T-helper 1 cell treated with Interleukin-12 subunit alpha and Interleukin-12 subunit beta and Interleukin-4 antibody, amounts not matched to agents 30 ng/mL and 1 ng/mL, for 36 hours (primary cell): ENCODE measurements around the gene TBX10. TPM values are rescaled to one million over a fixed set of nuclear protein-coding genes. Genes with fewer than 3 reads are reported as not detected.
"Not testable (repeated sequence)": the region's sequence is repeated elsewhere in the genome, so short reads cannot be mapped to it uniquely, and the experiment has no call there.

ENCODE experiments used
- intact Hi-C: fragments of 100-400 bp; cut with micrococcal nuclease; formaldehyde crosslinking; loops from one replicate; pipeline ENCODE4 v1.15.1; 2024
- total RNA-seq: library from RNA; stranded (reverse); gene quantifications from 2 replicates; pipeline ENCODE4 v1.2.3, GENCODE V29; 2022

Gene TBX10
- total RNA-seq, 1 donor from 2014 or later = not detected

DNA sequence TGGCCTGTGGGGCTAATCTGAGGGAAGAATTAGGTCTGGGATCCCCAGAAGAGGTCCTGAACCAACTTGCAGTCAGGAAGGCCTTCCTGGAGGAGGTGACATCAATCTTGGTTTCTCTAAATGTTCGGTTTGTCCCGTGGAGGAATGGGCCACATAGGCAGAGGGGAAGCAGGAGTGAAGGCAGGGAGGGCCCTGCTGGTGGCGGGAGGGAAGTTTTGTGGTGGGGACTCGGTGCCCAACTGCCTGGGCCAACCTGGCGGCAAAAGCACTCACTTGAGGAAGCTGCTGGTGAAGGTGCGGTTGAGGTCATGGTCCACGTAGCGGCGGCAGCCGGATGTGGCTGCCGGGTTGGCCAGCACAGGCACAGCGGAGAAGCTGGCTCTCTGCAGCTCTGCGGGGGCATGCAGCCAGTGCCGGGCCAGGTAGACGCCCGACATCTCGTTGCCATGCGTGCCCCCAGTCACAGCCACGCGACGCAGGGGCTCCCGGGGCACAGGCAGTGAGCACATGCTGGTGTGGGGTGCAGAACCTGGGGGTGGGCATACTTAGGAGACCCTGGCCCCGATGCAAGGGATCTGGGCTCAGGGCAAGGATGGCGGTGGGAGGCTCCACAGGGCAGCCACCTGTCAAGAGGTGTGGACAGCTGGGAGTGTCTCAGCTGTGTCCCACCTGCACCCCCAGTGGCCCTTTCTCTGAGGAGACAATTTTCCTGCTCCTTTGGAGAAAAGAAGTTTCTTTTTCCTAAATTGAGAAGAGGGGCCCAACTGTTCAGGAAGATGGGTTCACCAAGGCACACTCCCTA is 7.2 kb upstream of the TBX10 start:
- intact Hi-C loops = loop anchor here (5.0 kb wide), 1 partner anchor 161 kb away; no protein-coding TSS in a partner anchor

DNA sequence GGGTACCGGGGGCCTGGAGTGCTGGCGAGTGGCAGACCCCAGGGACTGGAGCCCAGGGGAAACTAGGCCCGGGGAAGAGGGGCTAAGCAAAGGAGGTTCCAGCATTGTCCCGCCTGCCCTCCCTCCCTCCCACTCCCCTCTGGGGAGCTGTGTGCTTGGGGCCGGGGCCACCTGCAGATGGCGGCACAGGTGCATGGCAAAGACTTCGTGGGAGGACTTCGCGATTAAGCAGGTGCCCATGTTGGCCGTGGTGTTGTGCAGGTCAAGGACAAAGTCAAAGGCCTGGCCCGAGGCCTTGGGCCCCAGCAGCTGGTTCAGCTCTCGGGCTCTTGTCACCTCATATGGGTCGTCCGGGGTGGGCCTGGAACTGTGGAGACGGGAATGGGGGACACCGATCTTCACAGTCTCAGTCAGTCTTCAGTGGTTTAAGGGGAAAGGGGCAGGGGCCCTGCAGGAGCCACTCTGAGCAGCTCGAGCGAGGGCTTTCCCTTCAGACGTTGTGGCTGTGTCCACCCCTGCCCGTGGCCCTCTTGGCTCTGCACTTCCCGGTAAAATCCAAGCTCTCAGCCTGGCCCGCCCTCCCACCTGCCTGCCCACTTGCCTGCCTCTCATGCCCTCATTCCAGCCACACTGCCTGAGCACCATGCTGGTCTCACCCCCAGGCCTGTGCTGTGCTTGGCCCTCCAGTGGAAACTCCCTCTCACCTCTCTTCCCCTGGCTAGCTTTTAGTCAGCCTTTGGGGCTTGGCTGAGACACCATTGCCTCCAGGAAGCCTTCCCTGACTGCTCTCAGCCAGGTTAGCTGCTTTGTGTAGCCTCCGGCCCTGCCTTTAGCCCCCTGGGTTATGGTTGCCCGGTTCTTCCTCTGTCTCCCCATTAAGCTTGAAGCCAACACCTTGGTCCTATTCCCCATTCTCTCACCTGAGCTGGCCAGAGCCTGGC is 6.2 kb upstream of the TBX10 start:
- intact Hi-C loops = loop anchor here (5.0 kb wide), 1 partner anchor 162 kb away; no protein-coding TSS in a partner anchor

DNA sequence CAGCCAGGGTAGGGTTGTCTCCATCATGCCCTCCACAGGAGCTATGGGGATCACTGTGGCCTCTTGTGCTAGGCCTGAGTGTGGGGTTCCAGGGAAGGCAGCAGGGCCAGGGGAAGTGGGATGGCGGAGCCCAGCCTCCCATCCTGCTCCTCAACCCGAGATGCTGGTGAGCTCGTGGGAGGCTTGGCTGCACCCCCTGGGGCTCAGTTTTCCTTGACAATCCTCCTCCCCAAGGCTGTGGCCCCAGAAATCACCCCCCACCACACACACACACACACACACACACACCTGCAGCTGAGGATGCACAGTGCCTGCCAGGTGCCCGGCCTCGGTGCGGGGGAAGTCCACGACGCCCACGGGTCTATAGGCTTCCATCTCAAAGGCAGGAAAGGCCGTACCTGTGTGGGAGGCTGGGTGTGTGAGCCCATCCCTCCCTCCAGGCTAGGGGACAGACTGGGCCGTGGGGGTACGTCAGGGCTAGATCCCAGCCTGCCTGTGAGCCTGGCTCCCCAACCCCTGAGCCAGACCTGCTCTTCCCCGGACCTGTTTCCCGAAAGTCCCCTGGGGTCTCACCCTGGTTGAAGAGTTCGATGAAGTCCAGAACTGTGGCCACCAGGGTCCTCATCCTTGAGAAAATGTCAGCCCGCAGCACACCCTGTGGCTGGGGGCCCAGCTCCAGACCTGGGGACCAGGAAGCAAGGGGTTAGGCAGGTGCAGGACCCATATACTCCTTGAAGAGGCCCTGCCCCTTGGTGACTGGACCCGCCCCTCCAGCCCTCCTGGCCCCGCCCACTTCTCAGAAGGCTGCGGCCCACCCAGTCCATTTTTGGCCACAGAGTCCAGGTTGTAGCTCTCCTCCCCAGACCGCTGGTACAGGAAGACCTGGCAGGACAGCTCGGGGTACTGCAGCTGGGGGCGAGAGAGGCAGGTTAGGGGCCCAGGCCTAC is 5.2 kb upstream of the TBX10 start:
- intact Hi-C loops = loop anchor here (5.0 kb wide), 2 partner anchors 72 to 163 kb away; no protein-coding TSS in a partner anchor

DNA sequence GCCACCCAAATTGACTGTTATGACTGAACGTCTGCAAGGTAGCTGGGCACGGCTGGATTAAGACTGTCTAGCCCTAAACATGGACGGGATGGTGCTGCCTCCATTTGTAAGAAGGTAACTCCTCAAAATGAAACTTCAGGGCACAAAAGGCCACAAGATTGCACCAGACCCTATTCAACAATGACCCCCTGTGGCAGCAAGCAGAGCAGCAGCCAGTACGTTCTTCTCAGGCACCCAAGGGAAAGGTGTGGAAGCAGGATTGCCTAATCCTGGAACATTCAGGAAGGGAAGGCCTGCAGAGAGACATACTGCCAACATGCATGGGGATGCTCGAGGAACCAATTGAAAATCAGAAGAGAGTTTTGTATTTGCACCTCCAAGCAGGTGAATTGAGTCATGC is 4.5 kb upstream of the TBX10 start:
- intact Hi-C loops = loop anchor here (5.0 kb wide), 1 partner anchor 72 kb away; no protein-coding TSS in a partner anchor

DNA sequence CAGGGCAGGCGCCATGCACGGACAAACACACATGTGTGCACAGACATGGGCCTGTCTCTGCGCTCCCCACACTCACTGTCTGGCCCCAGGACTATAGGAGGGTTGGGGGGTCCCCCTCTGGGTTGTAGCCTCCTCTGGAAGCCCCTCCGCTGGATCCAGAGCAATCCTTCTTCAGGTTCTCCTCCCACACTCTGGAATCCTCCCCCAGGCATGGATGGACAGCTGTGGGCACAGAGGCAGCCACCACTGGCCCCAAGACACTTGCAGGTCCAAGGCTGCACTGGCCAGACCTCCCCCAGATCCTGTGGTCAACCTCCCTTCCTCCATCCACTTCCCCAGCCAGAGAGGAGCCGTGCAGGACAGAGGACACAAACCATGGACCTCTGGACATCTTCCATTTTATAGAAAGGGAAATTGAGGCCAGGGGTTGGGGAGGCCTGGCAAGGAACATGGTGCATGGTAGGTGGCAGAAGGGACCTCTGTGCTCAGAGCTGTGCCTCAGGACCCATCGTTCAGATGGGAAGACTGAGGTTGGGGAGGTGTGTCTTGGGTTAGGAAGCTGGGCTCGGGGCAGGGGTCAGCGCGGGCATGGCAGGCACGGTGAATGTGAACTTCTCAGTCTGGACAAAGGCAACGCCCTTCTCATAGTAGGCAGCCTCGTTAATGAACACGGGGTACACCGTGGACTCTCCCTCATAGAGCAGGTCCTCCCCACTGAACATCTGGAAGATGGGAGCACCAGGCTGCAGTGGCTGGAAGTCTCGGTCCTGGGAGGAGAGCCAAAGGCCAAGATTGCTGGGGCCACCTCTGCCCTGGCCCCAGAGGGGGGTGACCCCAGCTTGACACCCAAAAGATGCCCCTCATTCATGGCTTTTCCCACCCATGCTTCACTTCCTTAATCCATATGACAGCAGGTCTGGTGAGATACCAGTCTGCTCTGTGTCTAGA is 2.9 kb upstream of the TBX10 start:
- intact Hi-C loops = loop anchor here (5.0 kb wide), 1 partner anchor 70 kb away; no protein-coding TSS in a partner anchor

DNA sequence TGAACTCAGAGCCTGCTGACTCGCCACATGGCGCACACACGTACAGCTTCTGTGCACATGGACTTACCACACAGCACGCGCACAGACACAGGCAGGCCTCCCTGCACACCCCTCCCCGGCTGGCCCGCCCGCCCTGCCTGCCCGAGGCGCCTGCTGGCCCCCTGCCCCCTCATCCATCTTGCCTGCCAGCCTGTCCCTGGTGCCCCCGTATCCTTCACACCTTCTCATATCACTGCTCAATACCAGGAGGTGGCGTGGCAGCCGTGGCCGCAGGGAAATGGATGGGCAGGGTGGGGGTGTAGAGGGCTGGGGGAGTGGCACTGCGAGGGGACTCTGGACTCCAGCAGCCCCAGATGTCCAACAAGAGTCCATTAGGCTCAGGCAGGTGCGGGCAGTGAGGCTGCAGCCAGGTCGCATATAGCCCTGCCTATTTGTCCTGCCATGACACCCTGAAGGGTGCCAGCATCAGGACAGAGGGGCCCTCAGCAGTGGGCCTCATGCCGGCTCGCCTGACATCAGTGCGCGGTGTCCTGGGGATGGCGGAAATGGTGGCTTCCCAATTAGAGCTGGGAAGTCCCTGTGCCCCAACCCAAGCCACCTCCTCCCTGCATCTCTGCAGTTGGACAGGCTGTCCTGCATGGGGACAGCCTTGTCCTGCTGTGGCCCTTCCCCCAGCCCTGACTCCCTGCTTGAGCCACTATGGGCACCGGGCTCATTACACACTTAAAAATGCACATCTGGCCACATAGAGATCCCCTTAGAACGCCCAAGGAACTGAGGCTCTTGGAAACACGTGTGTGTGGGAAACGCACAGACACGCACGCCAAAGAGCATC is 2.0 kb upstream of the TBX10 start:
- intact Hi-C loops = loop anchor here (5.0 kb wide), 1 partner anchor 69 kb away; no protein-coding TSS in a partner anchor

DNA sequence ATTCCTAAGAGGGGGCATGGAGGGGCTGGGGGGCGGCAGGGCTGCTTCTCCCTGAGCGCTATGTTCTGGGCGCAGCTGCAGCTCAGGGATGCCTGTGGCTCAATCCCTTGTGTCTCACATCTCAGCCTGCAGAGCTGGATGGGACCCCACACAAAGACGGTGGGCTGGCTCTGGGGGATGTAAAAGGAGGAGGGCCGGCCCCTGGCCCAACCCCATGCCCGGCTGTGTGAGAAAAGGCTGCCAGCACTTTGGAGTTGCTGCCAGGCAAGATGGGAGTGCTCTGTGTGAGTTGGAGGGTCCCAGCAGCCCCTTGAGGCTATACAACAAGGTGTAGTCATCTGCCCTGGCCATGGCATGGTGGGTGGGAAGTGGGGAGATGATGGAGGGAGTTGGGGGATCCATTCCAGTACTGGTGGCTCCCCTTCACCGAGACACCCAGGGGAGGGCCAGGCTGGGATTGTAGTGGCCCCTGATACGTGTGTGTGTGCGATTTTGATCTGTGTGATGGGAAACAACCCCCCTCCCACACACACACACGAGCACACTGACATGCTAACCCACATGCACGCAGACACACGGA is 1.3 kb upstream of the TBX10 start:
- intact Hi-C loops = loop anchor here (1.0 to 5.0 kb wide), 2 partner anchors 18 to 69 kb away; no protein-coding TSS in a partner anchor

DNA sequence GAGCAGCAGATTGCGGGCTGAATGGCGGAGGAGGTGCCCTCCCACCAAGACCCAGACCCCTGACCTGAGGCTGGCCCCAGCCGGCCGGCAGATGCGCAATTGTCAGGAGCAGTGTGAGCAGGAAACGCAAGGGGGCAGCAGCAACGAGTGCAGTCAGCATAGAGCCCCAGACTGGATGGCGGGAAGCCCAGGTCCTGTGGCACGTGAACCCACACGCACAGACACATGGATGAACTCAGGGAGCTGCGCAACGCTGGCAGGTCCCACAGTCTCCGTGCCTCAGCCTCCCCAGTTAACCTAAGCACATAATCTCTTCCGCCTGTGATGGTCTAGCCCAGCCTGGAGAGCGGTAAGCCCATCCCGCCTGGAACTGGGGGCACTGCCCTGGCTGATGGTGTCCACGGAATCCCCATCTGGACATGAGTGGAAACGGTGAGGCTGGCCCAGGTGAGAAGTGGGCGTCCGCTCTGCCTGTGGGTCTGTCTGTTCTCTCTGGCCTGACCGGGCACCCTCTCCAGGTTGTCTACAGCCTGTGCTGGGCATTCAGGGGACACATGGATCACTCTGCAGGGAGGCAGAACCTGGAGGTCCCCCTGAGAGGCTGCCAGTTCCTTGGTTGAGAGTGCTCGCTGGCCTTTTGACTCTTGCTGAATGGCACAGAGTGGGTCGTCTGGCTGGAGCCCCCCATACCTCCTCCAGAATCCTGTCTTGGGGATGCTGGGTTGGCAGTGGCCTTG is 626 bp upstream of the TBX10 start:
- intact Hi-C loops = loop anchor here (1.0 to 5.0 kb wide), 2 partner anchors 19 to 68 kb away; no protein-coding TSS in a partner anchor

DNA sequence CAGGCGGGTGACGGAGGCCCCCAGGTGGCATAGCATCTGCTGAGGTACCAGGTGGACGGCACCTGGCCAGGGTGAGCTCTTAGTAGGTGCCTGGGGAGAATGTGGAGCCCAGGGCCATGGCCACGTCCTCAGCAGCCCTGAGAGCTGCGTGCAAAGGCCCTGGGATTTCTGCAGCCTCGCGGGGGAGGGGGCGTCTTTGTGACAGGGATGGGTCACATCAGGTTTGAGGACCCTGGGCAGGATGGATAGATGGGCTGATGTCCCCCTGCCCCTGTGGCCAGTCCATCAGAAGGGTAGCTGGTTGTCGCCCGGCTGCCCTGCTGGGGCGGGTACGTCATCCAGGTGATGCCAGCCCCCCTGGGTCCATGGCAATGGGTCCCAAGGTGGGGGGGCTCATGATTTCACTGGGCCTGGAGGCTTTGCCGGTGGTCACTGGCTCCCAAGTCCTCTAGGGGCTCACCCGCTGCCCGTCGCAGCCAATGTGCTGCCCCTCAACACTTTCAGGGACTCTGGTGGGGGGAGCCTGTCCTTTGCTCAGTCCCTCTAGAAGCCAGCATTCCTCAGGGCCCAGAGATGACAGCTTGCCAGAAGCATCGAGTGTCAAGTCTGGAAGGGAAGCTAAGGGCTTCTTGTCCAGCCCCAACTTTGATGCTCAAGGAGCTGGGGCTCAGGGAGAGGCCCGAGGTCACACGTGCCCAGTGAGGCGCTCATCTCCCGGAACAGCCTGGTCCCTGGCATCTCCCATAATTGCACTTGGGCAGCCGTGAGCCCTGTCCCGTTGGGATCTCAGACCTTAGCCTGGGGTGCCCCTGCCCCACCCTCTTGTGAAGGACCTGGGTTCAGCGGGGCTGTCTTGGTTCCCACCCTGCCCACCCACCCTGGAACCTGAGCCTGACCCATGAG is 777 bp downstream of the TBX10 start:
- intact Hi-C loops = no loop called here

DNA sequence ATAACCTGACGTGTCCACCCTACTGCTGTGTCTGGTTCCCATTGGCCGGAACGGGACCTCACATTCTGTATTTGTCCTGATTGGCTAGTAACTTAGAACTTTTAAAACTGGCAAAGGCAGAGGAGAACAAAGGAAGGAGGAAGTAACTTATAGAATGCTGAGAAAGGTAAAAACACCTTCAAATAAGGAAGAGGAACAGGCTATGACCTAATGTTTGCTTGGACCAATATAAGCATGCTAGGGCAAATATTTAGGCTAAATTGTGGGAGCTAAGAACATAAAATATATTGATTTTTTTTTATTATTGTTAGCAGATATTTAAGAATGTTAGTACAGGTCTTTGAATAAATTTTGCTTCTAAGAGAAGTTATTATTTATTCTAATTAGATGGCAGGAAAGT is 2.1 kb downstream of the TBX10 start:
- intact Hi-C loops = not testable (repeated sequence)

DNA sequence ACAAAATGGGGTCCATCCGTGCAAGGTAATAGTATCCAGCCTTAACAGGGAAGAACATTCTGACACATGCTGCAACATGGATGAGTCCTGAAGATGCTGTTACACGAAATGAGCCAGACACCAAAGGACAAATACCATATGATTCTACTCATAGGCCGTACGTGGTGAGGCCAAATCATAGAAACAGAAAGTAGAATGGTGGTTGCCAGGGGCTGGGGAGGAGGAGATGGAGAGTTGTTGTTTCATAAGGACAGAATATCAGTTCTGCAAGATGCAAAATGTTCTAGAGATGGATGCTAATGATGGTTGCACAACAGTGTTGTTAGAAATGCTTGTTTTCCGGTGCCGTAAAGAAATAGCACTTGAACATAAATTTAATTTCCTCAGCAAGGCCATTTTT is 2.6 kb downstream of the TBX10 start:
- intact Hi-C loops = no loop called here

DNA sequence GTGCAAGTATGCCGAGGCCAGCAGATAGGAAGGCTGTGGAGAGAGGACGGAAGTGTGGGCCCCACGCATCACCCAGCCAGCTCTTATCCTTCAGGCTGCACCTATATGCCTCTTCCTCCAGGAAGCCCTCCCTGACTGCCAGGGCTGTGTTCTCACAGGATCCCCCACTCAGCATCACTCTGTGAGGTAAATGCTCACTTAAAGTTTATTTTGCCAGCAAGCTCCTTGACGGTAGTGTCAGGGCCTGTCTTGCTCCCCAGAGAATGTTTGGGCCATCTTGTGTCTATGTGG is 4.4 kb downstream of the TBX10 start:
- intact Hi-C loops = no loop called here

DNA sequence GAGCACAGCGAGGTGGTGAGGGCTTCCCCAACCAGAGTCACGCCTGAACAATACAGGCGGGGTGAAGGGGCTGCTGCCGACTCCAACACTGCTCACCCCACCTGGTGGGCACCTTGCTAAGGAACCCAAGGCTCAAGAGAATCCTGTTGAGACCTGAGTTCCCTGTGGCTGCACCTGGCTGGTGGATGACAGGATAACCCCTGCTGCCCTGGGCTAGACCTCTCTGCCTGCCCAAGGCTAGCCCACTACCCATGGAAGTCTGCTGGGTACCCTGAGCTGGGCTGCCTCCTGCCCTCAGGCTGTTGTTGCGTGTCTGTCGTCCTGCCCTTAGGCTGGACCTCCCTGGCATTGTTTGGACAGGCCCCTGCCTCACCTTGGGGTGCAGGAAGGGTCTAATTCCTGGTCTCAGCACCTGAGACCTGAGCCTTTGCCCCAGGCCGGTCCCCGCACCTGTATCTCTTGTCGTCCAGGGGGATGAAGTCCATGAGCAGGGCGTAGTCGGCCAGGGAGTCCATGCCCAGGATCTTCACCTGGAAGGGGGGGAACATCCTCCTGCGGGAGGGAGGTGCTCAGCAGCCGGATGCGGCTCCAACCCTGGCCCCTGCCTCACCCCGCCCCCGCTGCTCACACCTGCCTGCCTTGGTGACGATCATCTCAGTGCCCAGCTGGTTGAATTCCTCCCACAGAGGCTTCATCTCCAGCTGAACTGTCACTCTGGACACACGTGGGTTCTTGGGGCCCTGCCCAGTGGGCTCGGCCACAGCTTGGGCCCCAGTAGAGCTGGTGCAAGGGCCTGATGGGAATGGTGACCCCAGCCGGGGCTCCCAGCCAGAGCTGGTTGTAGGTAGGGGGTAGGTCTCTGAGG is 5.0 kb downstream of the TBX10 start:
- intact Hi-C loops = no loop called here

DNA sequence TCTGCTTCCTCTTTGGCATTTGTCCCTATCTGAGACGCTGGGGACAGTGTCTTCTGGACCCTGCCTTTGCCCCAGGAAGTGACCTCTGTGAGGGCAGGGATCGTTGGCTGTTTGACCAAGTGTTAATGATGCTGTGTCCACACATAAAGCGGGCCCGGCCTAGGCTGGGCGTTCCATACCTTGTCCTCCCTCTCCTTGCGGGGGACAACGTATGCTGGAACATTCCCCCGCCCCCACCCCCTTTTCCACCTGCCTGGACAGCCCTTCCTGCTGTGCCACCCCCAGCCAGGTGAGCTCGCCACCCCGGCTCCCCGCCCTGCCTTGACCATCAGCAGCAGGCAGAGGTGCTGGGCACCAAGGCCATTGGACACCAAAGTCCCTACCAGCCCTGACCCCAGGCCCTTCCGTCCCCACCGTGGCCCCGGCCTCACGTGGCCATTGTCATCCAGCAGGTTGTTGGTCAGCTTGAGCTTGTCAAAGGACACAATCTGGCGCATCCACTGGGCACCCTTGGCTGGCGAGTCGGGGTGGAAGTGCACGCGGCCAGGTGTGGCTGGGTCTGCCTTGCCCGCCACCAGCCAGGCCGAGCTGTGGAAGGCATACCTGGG is 5.7 kb downstream of the TBX10 start:
- intact Hi-C loops = no loop called here
